Tibial nerve (tissue), 4 donors: ENCODE results near the gene MSRB3.

Experiments used
- EP300 ChIP-seq, 2 donors: sonication (generic); formaldehyde crosslinking; IDR thresholded peaks; one replicate each; pipeline ENCODE4 v1.6.1; 2017; ENCODE audit warnings: antibody characterized with exemption in 2 of 2, mild to moderate bottlenecking in 1 of 2
- POLR2A ChIP-seq, 2 donors: fragments of 450-650 bp; IDR thresholded peaks; one replicate each; pipeline ENCODE4 v1.6.1; 2017; ENCODE audit warnings: antibody characterized with exemption in 2 of 2, mild to moderate bottlenecking in 2 of 2, moderate library complexity in 2 of 2
- TF ChIP-seq, protein P1 (sequence below), 5 experiments: fragments of 200-600 bp in 3 of 5; fragments of 450-650 bp in 2 of 5; sonication (generic) in 3 of 5; IDR thresholded peaks; one replicate each; pipeline ENCODE4 v1.5.1; 2016 to 2019; ENCODE audit warnings: antibody characterized with exemption in 5 of 5, mild to moderate bottlenecking in 3 of 5, moderate library complexity in 2 of 5

DNA sequence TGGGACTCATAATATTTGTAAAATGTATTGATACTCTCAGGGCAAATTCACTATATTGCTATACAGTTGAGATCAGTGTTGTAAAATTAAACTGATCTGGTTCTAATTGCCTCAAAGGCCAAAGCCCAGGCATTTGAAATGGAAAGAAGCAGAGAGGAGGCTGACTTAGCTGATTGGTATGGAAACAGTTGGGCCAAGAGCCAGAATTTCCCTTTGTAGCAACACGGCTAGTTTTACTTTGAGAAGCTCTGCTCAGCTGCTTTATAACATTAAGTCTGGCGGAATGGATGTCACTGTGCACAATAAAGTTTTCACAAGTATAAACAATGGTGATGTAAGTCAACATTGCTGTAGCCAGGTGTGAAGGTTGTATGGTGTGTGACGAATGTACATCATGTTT lies 186.4 kb downstream of the MSRB3 start:
- TF ChIP-seq POLR2A (IDR thresholded peaks at IDR 0.05) (no peak), EP300 (IDR thresholded peaks at IDR 0.05) (no peak)
- TF ChIP-seq, protein P1, sequence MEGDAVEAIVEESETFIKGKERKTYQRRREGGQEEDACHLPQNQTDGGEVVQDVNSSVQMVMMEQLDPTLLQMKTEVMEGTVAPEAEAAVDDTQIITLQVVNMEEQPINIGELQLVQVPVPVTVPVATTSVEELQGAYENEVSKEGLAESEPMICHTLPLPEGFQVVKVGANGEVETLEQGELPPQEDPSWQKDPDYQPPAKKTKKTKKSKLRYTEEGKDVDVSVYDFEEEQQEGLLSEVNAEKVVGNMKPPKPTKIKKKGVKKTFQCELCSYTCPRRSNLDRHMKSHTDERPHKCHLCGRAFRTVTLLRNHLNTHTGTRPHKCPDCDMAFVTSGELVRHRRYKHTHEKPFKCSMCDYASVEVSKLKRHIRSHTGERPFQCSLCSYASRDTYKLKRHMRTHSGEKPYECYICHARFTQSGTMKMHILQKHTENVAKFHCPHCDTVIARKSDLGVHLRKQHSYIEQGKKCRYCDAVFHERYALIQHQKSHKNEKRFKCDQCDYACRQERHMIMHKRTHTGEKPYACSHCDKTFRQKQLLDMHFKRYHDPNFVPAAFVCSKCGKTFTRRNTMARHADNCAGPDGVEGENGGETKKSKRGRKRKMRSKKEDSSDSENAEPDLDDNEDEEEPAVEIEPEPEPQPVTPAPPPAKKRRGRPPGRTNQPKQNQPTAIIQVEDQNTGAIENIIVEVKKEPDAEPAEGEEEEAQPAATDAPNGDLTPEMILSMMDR (IDR thresholded peaks at IDR 0.05): no peak
